Measurements from ENCODE around the gene INSIG2. TPM values are rescaled to one million over a fixed set of nuclear protein-coding genes. Genes with fewer than 3 reads are reported as not detected.

INSIG2 gene
- total and polyA plus RNA-seq, 2 of the 8 experiments (the other 6 are each of a cell fraction or from before 2014, with no cell fraction given): 7.0 to 11.2 TPM

- Histone ChIP-seq H3K79me2 (ENCODE audit: control insufficient read depth in 1 of 2, insufficient read depth in 2 of 2, low read length in 2 of 2) (no peaks in the 10 kb centered on the region), H4K8ac (ENCODE audit: extremely low read depth, insufficient read depth, low read length) (no peak overlapping the region), H3K79me1 (ENCODE audit: low read depth, low read length) (no peaks in the 10 kb centered on the region), H4K20me1 (replicated peaks in 1 of 2; ENCODE audit: control insufficient read depth in 1 of 2, insufficient read depth in 2 of 2, low read length in 2 of 2) (no peaks in the 10 kb centered on the region), H3K18ac (ENCODE audit: extremely low read depth, low read length) (no peak overlapping the region), H3K9ac (replicated peaks in 1 of 4; ENCODE audit: extremely low read depth in 1 of 4, low read depth in 3 of 4, low read length in 3 of 4) (no peak overlapping the region), H3K9me3 (ENCODE audit: insufficient read depth in 2 of 2, low read depth in 1 of 2, low read length in 1 of 2) (no peaks in the 10 kb centered on the region), H2BK20ac (ENCODE audit: low read length) (no peak overlapping the region), H3K56ac (replicated peaks; ENCODE audit: insufficient read length, low read depth, low read length) (no peak overlapping the region), H3K4me2 (ENCODE audit: insufficient read depth in 1 of 2, low read depth in 2 of 2, low read length in 2 of 2) (no peak overlapping the region), H3K4me1 (replicated peaks in 1 of 4; ENCODE audit: control insufficient read depth in 3 of 4, insufficient read depth in 4 of 4, low read length in 3 of 4) (peaks cover 0 to 2% (median 0%) of the 10 kb centered on the region in 4 experiments; a peak in 2 of 7 replicates), H2AFZ (ENCODE audit: low read length) (no peak overlapping the region), H3K4me3 (ENCODE audit: extremely low read depth in 1 of 4, insufficient read depth in 2 of 4, low read depth in 3 of 4, low read length in 4 of 4) (no peak overlapping the region), H2BK120ac (replicated peaks; ENCODE audit: low read depth, low read length) (no peak overlapping the region), H3K27ac (ENCODE audit: low read depth, low read length) (no peak overlapping the region), H3K14ac (ENCODE audit: insufficient read length) (no peak overlapping the region), H2AK5ac (ENCODE audit: low read depth, low read length) (no peak overlapping the region), H3K4ac (replicated peaks; ENCODE audit: insufficient read length, low read depth, low read length) (no peak overlapping the region), H4K91ac (replicated peaks; ENCODE audit: insufficient read length, low read length) (no peak overlapping the region), H2BK5ac (ENCODE audit: low read depth, low read length) (no peak overlapping the region), H2BK12ac (ENCODE audit: low read depth, low read length) (no peak overlapping the region), H3K23ac (ENCODE audit: insufficient read length) (no peak overlapping the region), H3K27me3 (replicated peaks in 1 of 4; ENCODE audit: control insufficient read depth in 3 of 4, extremely low read depth in 1 of 4, insufficient read depth in 3 of 4, low read length in 3 of 4) (no peaks in the 10 kb centered on the region), H3K36me3 (ENCODE audit: control insufficient read depth in 2 of 4, insufficient read depth in 4 of 4, low read length in 3 of 4) (no peaks in the 10 kb centered on the region), H4K5ac (ENCODE audit: insufficient read length, low read depth, low read length) (no peak overlapping the region), H3K23me2 (ENCODE audit: low read depth, low read length) (no peaks in the 10 kb centered on the region), H2BK15ac (ENCODE audit: low read length) (no peak overlapping the region)
- CTCF ChIA-PET (ENCODE audit: partially characterized antibody): interaction anchor here (0.7 to 12.7 kb wide), 24 partner anchors 8 to 1293 kb away, joined by 3 to 147 read pairs (median 4); no protein-coding TSS in a partner anchor
- POLR2A ChIA-PET (ENCODE audit: partially characterized antibody): no interaction called here
- peak; percentile 52 for FAIRE-seq
- TF ChIP-seq, protein P1, sequence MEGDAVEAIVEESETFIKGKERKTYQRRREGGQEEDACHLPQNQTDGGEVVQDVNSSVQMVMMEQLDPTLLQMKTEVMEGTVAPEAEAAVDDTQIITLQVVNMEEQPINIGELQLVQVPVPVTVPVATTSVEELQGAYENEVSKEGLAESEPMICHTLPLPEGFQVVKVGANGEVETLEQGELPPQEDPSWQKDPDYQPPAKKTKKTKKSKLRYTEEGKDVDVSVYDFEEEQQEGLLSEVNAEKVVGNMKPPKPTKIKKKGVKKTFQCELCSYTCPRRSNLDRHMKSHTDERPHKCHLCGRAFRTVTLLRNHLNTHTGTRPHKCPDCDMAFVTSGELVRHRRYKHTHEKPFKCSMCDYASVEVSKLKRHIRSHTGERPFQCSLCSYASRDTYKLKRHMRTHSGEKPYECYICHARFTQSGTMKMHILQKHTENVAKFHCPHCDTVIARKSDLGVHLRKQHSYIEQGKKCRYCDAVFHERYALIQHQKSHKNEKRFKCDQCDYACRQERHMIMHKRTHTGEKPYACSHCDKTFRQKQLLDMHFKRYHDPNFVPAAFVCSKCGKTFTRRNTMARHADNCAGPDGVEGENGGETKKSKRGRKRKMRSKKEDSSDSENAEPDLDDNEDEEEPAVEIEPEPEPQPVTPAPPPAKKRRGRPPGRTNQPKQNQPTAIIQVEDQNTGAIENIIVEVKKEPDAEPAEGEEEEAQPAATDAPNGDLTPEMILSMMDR (IDR thresholded peaks at IDR 0.05; ENCODE audit: control extremely low read depth in 1 of 3, insufficient read depth in 1 of 3, low read depth in 1 of 3, low read length in 3 of 3): peak in 2 of 3 experiments; percentile 49 to 60; a peak in 2 of 4 replicates
- TF ChIP-seq MAFK (IDR thresholded peaks at IDR 0.05; ENCODE audit: low read depth, low read length) (no peak), RAD21 (IDR thresholded peaks at IDR 0.05 in 1 of 2, conservative IDR thresholded peaks at IDR 0.05 in 1 of 2; ENCODE audit: low read depth in 2 of 2, low read length in 2 of 2) (peak; percentile 73 to 79)
- DNase-seq (ENCODE audit: low read depth in 1 of 2, low spot score in 2 of 2): no peak
- WGBS, 2 experiments (ENCODE audit: extremely low coverage in 1 of 2, insufficient coverage in 1 of 2, insufficient read length in 1 of 2, insufficient replicate concordance in 2 of 2, low coverage in 1 of 2, low lambda C conversion rate in 2 of 2, missing lambda C conversion rate in 1 of 2): 33% methylated on average over 4 of the region's 4 CpGs; no CpG with 5 or more reads in 1 of the 2 experiments
Measured at GRCh38 chr2:118046634-118047210, 41.5 kb upstream of the INSIG2 start.
